Inflammatory macrophage treated with lipopolysaccharide for 1 hour (primary cell): ENCODE measurements around the gene FGR.

Experiments
- DNase-seq, 2 donors: peaks; one replicate each; pipeline ENCODE4 v3.0.0-alpha.2; 2020 to 2022

The FGR gene

GRCh38 chr1:27659497-27660299 is 24.7 kb upstream of the FGR start:
- DNase-seq: peak; percentile 84 to 95

GRCh38 chr1:27658951-27659496 is 24.0 kb upstream of the FGR start:
- DNase-seq: no peak

- DNase-seq: peak; percentile 86 to 95
Measured at GRCh38 chr1:27656157-27656893, 21.3 kb upstream of the FGR start.

- DNase-seq: peak; percentile 26 to 71
Measured at GRCh38 chr1:27655151-27655937, 20.4 kb upstream of the FGR start.

- DNase-seq: peak in 1 of 2 donors; percentile 55
Measured at GRCh38 chr1:27652111-27652864, 17.3 kb upstream of the FGR start.

GRCh38 chr1:27650539-27651175 is 15.7 kb upstream of the FGR start:
- DNase-seq: peak; percentile 88 to 95

GRCh38 chr1:27650171-27650538 is 15.2 kb upstream of the FGR start:
- DNase-seq: no peak

GRCh38 chr1:27649306-27649635 is 14.3 kb upstream of the FGR start:
- DNase-seq: no peak

GRCh38 chr1:27648602-27649305 is 13.8 kb upstream of the FGR start:
- no peak for DNase-seq

- no peak for DNase-seq
Measured at GRCh38 chr1:27647328-27647727, 12.3 kb upstream of the FGR start.

GRCh38 chr1:27646676-27647075 is 11.7 kb upstream of the FGR start:
- DNase-seq: no peak

GRCh38 chr1:27645071-27645415 is 10.1 kb upstream of the FGR start:
- DNase-seq: no peak

GRCh38 chr1:27644369-27645070 is 9.5 kb upstream of the FGR start:
- DNase-seq: no peak

GRCh38 chr1:27643600-27644368 is 8.8 kb upstream of the FGR start:
- DNase-seq: peak in 1 of 2 donors; percentile 70

- DNase-seq: peak in 1 of 2 donors; percentile 66
Measured at GRCh38 chr1:27640514-27640913, 5.5 kb upstream of the FGR start.

- no peak for DNase-seq
Measured at GRCh38 chr1:27638805-27639204, 3.8 kb upstream of the FGR start.

- DNase-seq: no peak
Measured at GRCh38 chr1:27638047-27638734, 3.2 kb upstream of the FGR start.

GRCh38 chr1:27635396-27636142 is 584 bp upstream of the FGR start:
- DNase-seq: peak in 1 of 2 donors; percentile 65
